ENCODE measurements around the gene GRIA4.
A peak's percentile ranks its signal among the peaks of the same experiment; 100 is the strongest.

GRIA4 gene

DNA sequence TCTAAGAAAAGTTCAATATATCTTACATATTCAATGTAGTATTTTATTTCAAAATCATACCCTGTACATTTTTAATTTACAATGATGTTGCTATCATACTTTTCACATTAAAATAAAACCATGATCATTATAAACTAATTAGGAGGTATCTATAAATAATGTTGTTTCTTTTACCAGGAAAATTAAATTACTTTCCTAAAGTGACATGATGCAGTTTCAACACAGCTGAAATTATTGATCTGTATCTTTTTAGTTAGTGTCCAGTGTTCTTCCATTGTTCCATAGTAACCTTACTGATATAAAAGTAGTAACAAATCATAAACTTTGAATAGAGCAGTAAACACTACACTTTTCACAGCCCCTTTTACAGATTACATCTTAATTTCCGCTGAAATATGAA is 29.7 kb downstream of the GRIA4 start:
- DNase-seq (ENCODE audit: low read depth in 2 of 2), result no peak

DNA sequence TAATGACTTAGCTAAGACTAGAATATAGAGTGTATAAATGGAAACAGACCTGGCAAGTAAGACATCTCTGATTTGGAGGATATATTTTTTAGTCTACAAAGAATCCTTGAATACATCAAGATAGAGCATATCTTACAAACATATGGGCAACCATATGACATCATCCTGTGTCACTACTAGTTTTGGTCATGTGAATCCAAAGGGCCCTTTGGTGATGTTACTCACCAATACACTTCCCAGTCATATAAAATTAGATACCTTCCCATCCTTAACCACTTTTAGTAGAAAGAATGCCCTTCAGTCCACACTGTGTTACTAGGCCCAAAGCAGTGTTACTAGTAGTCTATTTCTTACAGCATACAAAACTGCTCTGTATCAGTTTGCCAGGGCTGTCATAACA is 31.6 kb downstream of the GRIA4 start:
- DNase-seq (ENCODE audit: low read depth in 2 of 2), result no peak

DNA sequence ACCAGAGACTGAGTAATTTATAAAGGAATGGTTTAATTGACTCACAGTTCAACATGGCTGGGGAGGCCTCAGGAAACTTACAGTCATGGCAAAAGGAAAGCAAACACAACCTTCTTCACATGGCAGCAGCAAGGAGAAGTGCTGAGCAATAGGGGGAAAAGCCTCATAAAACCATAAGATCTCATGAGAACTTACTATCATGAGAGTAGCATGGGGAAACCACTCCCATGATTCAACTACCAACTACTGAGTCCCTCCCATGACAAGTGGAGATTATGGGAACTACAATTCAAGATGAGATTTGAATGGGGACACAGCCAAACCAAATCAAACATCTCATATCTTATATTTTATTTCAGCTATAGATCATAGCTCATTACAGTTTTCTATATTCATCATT is 33.0 kb downstream of the GRIA4 start:
- DNase-seq (ENCODE audit: low read depth in 2 of 2), result no peak

DNA sequence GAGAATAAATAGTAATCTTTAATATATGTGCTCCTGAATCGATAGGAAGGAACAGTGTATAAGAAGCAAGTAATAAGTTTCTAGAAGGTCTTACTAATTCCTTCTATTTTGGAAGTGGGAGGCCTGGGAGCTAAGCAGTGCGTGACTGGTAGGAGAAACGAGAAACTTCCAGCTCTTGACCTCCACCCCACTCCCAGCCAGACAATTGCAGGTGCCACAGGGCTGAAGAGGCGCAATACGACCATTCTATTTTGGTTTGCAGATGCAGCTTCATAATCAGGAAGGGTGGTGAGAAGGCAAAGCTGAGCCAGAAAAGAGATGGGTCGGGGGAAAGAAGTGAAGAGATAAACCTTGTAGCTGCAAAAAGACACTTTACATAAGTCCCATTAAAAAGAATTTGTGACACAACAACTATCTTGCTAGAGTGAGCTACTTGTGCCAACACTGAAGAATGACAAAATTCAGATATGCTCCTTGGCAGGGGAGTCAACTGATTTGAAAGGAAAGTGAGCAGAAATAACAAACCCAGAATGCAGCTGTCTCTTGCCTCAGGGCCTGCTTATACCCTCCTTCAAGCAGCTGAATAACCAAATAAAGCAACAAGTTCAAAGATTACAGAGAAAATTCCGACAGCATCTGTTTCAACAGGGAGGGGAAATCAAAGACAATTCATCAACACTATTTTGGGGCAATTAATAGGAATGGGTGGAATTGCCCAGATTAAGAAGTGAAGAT is 35.1 kb downstream of the GRIA4 start:
- DNase-seq (ENCODE audit: low read depth in 2 of 2), result no peak

DNA sequence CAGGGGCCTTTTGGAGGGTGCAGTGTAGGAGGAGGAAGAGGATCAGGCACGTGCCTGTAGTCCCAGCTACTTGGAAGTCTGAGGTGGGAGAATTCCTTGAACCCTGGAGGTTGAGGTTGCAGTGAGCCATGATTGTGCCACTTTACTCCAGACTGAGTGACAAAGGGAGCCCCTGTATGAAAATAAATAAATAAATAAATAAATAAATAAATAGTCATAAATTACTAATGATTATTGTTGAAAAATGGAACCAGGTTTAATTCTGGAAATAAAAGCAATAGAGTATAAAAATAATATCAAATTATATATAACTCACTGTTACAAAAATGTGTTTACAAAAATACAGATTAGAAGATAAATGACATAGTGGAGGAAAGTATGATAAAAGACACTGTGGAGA is 37.9 kb downstream of the GRIA4 start:
- DNase-seq (ENCODE audit: low read depth in 2 of 2), result no peak

DNA sequence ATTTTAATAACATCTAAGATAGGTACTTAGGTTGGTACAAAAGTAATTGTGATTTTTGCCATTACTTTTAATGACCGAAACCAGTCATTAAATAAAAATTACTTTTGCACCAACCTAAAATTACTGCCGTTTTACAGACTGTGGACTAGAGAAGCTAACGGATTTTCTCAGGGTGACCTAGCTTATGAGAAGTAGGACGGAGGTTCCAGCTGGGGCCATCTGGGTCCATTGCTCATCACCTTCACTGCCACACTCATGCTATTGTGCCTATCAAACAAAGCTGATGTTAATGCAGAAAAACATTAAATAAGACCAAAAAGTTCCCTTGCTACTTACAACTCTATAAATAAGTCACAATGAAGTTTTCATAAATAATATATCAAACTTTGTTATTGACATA is 38.9 kb downstream of the GRIA4 start:
- DNase-seq (ENCODE audit: low read depth in 2 of 2), result no peak

DNA sequence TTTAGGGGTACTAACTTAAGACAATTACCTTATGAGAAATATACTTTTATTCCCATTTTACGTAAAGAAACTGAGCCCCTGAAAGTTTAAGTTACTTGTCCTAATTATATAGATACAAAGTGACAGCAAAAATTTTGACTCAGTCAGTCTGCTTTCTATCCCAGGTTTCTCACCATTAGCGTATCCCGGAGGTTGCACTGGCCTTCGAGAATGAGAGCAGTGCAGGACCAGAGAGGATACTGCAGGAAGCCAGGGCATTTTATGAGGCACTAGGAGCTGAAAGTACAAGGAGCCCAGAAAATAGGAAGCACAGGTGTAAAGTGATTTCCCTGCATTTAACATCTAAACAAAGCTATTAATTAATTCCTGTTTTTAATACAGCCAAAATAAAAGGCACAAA is 55.4 kb downstream of the GRIA4 start:
- no peak for DNase-seq (ENCODE audit: low read depth in 2 of 2)

DNA sequence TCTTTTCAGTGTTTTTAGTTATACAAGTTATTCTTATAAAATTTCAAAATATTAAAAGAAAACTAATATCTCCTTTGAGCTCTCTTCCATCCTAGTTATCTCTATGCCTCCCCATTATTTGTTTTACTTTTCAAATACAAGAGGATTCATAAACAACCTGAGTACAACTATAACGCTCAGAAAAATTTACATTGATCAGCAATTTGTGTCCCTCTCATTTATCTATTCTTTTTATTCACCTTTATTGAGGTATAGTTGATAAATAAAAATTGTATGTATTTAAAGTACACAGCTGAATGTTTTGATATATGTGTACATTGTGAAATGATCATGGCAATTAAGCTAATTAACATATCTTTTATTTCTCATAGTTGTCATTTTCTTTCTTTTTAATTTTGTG is 57.6 kb downstream of the GRIA4 start:
- no peak for DNase-seq (ENCODE audit: low read depth in 2 of 2)

DNA sequence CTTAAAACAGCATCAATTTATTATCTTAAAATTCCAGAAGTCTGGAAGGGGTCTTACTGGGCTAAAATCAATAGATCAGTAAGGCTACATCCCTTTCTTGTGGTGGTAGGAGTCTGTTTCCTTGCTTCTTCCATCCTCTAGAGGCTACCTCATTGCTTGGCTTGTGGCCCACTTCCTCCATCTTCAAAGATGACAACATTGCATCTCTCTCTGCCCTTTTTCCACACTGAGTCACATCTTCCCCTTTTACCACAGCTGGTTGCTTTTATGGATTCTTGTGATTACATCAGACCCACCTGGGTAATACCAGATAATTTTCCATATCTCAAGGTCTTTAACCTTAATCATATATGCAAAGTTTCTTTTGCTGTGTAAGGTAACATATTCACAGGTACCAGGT is 60.9 kb downstream of the GRIA4 start:
- DNase-seq (ENCODE audit: low read depth in 2 of 2), result no peak

DNA sequence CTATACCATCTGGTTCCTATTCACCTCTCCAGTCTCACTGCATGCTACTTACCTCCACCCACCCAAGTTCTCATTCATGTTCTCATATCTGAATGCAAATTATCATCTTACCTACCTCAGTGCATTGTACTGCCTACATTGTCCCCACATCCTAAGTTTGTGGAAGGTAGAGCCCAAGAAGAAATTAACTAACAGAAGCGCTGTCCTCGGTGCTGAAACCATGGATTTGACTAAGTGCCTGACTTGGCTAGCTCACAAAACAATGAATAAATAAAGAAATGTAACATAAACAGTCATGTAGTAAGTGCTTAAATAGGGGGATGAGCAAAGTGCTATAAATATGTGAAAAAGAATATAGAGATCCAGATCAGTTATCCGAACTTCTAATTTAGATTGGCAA is 63.2 kb downstream of the GRIA4 start:
- peak; percentile 28 to 44 for DNase-seq (ENCODE audit: low read depth in 2 of 2)

DNA sequence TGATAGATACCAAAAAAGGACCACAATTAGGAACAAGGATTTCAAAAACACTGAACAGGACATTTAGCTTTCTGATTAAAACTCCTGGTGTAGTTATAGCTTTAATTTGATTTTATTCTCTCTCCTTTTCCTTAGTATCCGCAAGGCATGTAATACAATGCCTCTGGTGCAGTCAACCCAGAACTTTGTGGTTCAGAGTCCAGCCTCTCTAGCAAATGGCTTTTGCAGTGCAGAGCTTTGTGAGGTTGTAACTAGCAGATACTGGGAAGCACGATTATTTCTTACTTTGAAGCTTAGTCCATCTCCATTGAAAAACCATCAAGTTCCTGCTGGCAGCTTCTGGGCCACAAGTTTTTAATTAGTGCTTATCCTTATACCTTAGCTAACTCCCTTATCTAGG is 79.8 kb downstream of the GRIA4 start:
- no peak for DNase-seq (ENCODE audit: low read depth in 2 of 2)

DNA sequence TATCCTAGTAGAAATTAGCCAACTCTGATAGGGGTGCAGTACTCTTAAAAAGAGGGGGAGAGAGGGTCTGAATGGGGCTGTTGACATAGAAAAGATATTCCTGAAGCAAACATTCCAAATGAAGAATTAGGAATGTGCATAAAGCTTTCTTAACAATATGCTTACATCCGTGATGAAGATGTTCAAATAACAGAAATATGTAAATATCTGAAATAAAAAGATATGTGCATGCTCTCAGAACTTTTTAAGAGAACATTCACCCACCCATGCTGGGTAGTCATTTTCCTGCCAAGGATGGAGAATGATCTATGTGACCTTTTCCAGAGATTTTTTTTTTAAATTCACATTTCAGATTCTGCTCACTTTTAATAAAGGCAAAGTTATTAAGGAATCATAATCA is 80.6 kb downstream of the GRIA4 start:
- DNase-seq (ENCODE audit: low read depth in 2 of 2), result no peak

DNA sequence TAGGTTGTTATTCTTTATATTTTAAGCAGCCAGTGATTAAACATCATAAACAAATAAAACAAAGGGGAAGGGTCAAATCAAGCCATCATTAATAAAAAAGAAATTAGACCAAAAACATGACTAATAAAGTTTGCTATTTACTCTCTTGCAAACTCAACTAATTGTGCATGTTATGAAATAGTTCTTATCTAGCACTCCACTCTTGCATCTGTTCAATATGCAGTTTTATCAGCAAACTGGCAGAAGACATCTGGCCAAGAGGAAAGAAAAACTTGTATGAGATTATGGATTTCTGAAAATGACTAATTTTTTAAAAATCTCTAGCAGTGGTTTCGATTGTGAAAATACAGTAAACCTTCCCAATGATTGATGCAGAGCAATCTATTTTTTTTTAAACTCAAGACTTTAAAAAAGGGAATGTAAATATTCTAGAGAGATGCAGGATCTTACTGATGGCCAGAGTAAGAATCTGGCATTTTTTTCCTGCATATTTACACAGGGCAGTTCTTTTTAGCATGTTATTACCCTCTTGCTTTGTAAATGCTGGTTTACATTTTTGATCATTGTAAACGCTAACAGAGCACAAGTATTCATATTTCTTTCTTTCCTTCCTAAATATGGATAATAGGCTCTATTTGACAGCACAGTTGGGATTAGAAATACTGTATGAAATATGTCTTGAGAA is 83.3 kb downstream of the GRIA4 start:
- no peak for DNase-seq (ENCODE audit: low read depth in 2 of 2)

DNA sequence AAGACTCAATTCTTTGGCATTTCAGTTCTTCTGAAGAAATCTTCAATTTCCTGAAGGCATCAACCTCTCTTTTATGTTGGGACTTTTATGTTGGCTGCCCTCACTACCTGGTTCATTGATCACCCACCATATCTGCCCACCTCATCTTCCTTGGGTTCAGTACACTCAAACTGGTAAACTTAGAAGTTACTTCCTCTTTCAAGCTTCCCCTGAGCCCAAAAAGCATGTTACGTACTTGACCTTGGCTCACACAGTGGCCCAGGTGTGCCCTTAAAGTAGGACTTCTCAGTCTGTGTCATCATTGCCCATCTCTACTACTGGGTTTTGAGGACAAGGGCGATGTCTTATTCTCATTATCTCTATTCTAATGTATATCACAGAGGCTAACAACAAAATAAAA is 86.1 kb downstream of the GRIA4 start:
- no peak for DNase-seq (ENCODE audit: low read depth in 2 of 2)

DNA sequence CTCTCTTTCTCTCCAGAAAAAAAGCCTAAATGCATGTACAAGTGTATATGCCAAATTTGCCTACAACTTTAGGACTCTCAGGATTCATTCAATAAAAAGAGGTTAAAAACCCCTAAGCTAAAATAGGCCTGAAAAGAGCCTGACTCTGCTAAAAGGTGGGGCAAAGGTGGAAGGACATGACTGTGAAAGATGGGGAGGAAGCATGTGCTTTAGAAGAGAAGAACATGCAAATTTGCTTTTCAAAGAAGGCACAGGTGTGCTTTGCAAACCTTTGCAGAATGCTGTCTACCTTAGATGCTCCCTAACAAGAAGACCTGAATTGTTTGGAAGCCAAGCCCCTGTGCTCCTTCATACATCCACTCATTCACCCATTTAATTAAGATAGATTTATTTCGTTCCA is 87.4 kb downstream of the GRIA4 start:
- no peak for DNase-seq (ENCODE audit: low read depth in 2 of 2)

DNA sequence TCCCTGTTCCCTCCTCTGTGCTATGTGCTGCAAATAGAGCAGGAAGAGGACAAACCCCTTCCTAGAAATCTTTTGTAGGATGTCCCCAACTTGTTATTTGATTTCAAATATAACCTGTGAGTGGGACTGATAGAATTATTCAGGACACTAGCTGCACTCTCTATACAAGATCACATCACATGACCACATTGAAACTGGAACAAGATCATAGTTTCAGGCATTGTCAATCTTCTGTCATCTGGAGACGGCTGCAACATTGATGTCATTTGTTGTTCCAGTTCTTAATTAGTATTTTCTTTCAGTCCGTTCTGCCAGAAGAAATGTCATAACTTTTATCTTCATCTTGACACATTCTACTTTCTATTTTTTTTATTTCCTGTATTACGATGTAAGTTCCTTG is 89.3 kb downstream of the GRIA4 start:
- DNase-seq (ENCODE audit: low read depth in 2 of 2), result no peak

DNA sequence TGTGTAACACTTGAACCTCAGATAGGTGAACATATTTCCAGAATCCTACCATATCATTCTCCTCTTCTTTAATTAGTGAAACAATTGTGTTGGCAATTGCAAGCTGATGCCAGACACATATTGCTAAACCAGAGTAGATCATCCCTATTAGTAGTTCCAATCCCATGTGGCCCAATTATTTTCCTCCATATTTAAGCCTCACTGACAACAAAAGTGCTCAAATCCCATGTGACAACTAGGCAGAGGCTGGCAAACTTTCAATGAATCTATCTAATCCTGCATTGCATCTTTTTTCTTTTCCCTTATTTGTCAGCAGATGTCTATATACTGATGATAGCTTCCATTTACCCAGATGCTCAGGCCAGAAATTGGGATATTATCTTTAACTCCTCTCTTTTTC is 90.4 kb downstream of the GRIA4 start:
- no peak for DNase-seq (ENCODE audit: low read depth in 2 of 2)

DNA sequence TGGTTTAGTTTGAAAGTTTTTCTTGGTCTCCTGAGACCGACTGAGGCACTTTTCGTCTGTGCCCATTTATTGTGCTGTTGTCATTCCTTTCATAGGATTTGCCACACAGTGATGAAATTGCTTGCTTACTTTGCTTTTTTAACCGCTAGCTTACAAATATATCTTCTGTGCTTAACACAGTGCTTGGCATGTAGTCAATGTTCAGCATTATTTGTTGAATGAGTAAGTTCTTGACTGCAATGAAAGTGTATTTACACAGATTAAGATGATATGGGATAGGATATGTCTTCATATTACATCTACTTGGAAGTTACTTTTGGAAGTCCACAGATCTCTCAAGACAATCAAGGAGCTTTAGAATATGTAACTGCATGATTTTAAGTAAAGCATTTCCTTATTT is 91.2 kb downstream of the GRIA4 start:
- DNase-seq (ENCODE audit: low read depth in 2 of 2), result no peak

DNA sequence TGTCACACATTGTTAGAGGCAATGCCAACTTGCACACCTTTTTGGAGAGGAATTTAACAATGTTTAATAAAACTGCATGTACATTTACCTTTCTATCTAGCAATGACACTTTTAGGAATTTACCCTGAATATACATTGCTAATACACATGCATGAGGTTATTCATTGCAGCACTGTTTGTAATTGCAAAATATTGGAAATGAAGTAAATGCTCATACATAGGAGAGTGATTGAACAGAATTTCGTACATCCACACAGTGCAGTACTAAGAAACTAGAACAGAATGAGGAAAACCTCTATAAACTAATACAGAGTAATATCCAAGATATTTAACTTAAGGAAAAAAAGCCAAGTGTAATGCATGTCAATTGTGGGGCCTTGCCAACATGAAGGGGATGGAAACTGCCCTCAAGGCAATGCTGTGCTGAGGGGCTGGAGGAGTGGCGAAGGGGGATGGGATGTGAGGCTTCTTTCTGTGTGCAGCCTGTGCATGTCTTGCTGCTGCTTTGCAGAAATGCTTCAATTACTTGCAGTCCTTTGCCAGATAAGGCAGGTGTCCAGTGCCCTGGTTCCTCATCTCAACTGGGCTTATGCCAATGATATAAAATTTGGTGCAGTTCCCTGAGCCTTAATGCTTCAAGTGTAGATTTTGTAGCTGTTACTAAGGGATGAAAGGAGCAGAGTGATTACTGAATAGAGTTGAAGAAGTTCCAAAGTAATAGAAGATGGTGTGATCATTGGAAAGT is 96.1 kb downstream of the GRIA4 start:
- DNase-seq (ENCODE audit: low read depth in 2 of 2), result no peak

DNA sequence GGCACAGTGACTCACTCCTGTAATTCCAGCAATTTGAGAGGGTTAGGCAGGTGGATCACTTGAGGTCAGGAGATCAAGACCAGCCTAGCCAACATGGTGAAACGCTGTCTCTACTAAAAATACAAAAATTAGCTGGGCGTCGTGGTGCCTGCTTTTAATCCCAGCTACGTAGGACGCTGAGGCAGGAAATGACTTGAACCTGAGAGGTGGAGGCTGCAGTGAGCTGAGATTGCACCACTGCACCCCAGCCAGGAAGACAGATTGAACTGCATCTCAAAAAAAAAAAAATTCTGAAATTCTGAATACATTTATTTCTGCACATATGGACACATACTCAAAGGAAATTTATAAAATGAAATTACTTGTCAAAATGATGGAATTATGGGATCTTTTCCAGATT is 103.2 kb downstream of the GRIA4 start:
- DNase-seq (ENCODE audit: low read depth in 2 of 2), result no peak

DNA sequence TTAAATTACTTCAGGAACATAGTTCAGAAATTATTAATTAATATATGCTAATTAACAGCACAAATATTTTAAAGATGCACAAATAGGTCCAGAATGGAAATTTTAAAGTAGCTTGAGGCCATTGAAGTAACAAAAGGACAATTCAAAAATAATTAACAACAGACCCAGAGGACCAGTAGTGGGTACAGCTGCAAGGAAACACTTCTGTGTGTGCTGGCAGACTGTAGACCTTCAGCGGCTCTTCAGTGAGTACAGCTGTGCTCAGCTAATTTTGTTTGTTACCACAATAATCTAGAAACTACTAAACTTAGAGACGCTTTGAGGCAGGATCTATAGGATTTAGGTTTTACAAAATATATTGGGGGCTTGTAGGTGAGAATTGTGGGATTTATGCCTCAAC is 103.8 kb downstream of the GRIA4 start:
- DNase-seq (ENCODE audit: low read depth in 2 of 2), result no peak

DNA sequence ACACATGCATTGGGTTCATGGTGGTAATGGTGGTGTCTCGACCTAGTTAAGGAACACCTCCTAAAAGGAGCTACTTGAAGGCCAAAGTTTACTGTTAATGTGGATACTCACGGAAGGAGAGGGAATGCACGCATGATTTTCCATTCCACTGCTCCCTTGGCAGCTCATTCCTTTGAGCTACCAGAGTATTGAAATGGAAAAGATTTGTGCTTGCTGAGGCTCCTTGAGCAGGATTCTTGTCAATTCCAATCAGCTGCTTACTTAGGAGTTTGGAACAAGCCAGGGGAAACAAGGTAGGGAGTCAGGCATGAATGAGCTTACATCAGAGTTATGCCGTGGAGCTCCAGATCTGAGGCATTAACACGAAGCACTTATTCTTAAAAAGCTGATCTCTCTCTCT is 108.8 kb downstream of the GRIA4 start:
- DNase-seq (ENCODE audit: low read depth in 2 of 2), result no peak

Data from fibroblast of skin of left quadriceps (primary cell).